HG02759 (cell line): ENCODE results near the gene BCAT1.
"Not testable (repeated sequence)": the region's sequence is repeated elsewhere in the genome, so short reads cannot be mapped to it uniquely, and the experiment has no call there.

Experiments
- ATAC-seq: cut with Tn5 transposase; IDR thresholded peaks from one replicate; pipeline ENCODE4 v1.9.1; 2021; ENCODE audit warnings: mild to moderate bottlenecking, moderate library complexity; ENCODE audit not compliant: unreplicated experiment

Gene BCAT1

DNA sequence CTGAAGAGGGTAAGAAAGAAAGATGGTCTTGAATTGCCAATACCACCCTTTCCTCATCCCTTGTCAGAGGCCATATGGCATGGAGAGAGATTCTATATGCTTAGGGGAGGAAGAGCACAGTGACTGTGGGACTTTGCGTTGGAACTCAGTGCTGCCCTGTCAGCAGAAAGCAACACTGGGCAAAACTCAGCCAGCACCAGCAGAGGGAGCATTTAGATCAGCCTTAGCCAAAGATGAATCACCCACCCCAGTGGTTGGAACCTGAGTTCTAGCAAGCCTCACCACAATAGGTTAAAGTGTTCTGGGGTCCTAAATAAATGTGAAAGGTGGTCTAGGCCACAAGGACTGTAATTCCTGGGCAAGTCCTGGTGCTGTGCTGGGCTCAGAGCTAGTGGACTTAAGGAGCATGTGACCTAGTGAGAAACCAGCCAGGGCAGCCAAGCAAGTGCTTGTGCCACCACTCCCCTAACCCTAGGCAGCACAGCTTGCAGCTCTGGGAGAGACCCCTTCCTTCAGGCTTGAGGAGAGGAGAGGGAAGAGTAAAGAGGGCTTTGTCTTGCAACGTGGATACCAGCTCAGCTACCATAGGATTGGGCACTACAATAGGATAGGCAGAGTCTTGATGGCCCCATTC lies 11.4 kb upstream of the BCAT1 start:
- ATAC-seq: peak; percentile 85

- ATAC-seq: not testable (repeated sequence)
Measured at GRCh38 chr12:24956351-24956750, 7.5 kb upstream of the BCAT1 start.

- ATAC-seq: no peak
Measured at GRCh38 chr12:24955853-24956252, 7.0 kb upstream of the BCAT1 start.

GRCh38 chr12:24955389-24955788 lies 6.5 kb upstream of the BCAT1 start:
- no peak for ATAC-seq

DNA sequence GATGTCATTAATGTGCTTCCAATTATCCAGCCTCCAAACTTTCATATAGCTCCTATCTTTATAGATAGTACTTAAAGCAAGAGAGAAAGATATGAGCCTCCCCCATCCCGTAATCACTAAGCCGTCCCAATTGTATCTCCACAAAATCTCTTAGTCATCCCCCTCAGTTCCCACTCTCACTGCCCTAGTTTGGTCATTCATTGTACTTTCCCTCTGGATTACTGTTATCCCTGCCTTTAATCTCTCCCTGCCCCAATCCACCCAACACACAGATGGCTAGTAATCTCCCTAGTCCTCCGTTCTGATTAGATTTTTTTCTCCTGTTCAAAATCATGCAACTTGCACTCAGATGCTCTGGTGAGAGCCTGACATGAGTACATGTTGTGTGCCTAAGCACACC lies 5.4 kb upstream of the BCAT1 start:
- ATAC-seq: no peak

- ATAC-seq: no peak
Measured at GRCh38 chr12:24952389-24952788, 3.5 kb upstream of the BCAT1 start.

GRCh38 chr12:24950231-24950834 lies 1.4 kb upstream of the BCAT1 start:
- ATAC-seq: no peak

- peak; percentile 23 for ATAC-seq
Measured at GRCh38 chr12:24948420-24948756, 513 bp downstream of the BCAT1 start.

DNA sequence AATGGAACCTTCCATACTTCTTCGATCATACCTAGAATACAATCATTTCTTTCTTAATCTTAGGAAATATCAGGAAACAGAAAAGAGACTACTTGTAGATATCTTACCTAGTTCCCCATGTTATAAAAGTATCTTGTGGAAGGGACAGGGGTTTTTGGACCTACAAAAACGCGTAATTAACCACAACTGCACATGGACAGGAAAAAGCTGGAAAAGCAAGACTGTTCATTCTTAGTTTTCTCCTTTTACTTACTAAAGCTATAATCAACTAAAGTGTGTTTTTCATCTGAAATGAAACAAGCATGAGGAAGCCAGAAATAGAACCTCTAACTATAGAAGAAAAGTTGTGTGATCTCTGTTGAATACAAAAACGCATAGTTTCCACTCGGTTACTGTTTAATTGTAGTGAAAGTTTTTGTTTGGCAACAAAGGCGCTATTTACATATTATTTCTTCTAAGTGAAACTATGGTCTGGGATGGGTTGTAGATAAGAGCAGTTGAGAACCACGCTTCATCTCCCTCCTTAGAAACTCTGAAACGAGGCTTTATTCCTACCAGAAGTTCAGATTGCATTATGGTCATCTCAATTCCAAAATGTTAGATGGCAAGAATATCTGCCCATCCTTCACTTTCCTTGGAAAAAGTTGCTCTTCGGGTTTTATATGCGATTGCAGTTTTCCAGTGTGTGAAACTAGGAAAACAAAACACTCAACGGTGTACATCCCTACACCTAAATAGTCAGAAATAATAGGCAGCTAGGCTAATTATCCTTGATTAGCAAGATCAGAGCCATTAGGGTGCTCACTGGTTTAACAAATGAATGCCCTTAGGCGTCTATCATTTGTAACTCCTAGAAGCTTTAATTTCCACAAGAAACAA lies 1.1 kb downstream of the BCAT1 start:
- ATAC-seq: no peak

DNA sequence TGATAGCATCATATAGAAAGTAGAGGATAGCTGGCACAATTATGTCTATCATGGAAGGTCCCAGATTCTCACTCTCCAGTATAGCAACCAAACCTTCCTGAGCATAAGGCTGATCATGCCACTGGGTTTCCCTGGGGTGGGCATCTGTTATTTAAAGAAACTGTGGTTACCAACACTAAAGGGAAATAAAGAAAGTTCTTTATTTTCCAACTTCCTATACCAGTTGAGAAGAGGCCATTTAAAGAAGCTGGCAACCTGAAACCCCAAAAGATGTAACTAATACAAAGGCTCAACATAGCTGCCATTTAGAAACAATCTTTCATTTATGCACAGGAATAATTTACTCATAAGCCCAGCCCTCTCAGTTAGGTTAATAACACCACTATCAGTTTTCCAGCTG lies 3.1 kb downstream of the BCAT1 start:
- ATAC-seq: no peak

- no peak for ATAC-seq
Measured at GRCh38 chr12:24945039-24945438, 3.9 kb downstream of the BCAT1 start.

DNA sequence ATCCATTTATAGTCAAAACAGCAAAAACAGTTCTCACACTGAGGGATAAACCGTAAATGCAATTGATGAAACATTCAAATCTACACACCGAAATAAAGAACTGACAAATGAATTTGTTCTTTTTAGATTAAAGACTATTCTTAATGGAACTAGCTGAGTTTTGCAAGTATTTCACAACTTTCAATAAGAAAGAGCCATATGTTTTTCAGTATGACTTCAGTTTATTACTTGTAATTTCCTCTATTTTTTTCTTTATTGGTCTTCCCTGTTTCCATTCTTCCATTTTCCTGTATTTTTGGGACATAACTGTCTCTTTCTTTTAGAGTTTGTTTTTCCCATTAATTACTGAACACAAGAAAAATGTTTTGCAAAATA lies 4.3 kb downstream of the BCAT1 start:
- ATAC-seq: no peak

- ATAC-seq: no peak
Measured at GRCh38 chr12:24943947-24944600, 4.8 kb downstream of the BCAT1 start.

DNA sequence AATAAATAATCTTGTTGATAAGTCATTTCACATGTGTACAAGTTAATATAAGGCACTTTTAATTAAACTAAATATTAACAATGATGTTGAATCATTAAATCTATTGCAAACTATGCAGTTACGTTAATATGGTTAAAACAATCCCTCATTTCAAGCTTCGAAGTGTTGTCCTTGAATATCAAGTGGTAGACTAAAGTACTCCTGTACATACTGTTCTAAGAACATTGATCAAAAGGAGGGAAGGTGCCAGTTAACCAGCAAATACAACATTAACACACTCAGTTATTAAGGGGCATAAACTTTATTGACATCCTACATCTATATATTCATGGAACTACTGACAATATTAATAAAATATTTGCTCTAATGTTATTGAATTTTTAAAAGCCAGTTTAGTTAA lies 8.7 kb downstream of the BCAT1 start:
- ATAC-seq: no peak

DNA sequence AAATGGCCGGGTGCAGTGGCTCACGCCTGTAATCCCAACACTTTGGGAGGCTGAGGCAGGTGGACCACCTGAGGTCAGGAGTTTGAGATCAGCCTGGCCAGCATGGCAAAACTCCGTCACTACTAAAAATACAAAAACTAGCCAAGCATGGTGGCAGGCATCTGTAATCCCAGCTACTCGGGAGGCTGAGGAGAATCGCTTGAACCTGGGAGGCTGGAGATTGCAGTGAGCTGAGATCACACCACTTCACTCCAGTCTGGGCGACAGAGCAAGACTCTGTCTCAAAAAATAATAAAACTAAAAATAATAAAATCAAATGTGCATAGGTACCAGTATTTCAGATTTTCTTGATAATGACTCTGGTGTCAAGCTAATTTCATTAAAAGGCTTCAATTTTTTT lies 9.3 kb downstream of the BCAT1 start:
- ATAC-seq: not testable (repeated sequence)

DNA sequence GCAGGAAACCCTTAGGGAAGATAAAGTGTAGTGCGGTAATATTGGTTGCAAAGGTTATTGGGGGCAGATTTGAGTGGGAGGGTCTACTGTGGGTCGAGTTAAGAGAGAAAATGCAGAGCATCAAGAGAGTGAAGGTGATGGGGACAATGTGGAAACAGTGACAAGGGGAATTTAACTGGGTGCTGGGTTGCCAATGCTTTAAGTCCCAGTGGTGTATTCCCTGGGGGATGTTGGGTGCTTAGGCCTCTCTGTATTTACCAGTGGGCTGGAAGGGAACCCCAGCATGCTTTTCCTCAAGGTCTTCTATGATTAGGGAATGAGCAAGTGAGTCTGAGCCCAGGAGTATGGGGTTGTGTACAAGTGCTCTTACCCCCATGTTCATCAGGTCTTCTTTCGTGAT lies 10.6 kb downstream of the BCAT1 start:
- no peak for ATAC-seq

DNA sequence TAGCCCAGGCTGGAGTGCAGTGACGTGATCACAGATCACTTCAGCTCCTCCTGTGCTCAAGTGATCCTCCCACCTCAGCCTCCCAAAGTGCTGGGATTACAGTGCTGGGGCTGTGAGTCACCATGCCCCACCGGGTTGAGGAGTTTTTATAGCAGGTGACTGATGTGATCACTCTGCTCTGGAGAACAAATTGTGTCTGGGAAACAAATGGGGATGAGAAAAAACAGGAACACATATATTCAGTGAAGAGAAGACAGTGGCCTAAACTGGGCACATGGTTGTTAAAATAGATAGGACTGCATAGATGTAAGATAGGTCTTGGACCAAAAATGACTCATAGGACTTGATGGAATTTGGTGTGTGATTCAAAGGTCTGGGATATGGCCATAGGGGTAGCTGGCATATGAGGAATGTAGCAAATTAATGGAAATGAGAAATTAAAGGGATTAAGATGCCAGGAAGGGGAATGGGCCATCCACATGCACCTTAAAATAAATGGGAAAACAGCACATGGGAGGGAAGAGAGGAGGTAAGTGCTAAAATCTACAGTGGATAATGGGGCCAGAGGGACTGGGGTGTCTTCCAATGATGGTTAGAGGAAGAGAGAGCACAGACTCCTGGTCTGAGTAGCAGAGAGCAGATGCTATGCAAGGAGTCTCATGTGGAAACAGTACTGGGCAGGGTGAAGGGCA lies 11.2 kb downstream of the BCAT1 start:
- no peak for ATAC-seq

DNA sequence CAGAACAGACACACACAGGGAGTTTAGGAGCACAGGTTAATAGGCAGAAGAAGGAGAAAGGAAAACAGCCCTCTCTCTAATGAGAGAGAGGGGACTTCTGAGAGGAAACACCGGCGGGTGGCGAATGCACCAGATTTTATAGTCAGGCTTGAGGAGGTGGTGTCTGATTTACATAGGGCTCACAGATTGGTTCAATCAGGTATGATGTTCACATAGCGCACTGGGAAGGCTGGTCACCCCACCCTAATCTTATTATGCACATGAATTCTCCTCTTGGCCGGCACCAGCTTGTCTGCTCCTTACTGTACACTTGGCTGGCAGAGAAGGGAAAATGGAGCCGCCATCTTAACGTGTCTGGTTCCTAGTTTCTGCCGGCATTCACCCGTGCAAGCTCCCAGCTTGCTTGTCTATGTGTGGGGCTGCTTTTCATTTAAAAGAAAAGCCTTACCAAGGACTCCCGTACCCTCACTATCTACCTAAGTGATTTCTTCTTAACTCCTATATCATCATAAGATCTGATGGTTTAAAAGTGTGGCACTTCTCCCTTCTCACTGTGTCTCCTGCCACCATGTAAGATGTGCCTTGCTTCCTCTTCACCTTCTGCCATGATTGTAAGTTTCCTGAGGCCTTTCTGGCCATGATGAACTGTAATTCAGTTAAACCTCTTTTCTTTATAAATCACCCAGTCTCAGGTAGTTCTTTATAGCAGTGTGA lies 15.1 kb downstream of the BCAT1 start:
- ATAC-seq: no peak

GRCh38 chr12:24931666-24932405 lies 17.1 kb downstream of the BCAT1 start:
- peak; percentile 95 for ATAC-seq

GRCh38 chr12:24929953-24930352 lies 18.9 kb downstream of the BCAT1 start:
- ATAC-seq: no peak
